HUES6 (cell line): Measurements from ENCODE around the gene ZNF764.
"Not testable (repeated sequence)": the region's sequence is repeated elsewhere in the genome, so short reads cannot be mapped to it uniquely, and the experiment has no call there.

ENCODE experiments used
- H3K27ac ChIP-seq: 2 replicates; pipeline ENCODE4 v1.7.0; 2013; ENCODE audit warnings: low read depth, mild to moderate bottlenecking, low read length, inconsistent platforms
- H3K27me3 ChIP-seq: 2 replicates; pipeline ENCODE4 v1.6.1; 2013; ENCODE audit warnings: low read length; ENCODE audit not compliant: control insufficient read depth, insufficient read depth
- H3K36me3 ChIP-seq: 2 replicates; pipeline ENCODE4 v1.6.1; 2013; ENCODE audit warnings: low read length; ENCODE audit not compliant: control insufficient read depth, insufficient read depth
- H3K4me1 ChIP-seq: 2 replicates; pipeline ENCODE4 v1.6.1; 2013; ENCODE audit warnings: low read length; ENCODE audit not compliant: control insufficient read depth, insufficient read depth
- H3K4me3 ChIP-seq: 2 replicates; pipeline ENCODE4 v1.5.1; 2013; ENCODE audit warnings: low read depth, low read length
- H3K9ac ChIP-seq: one replicate; pipeline ENCODE4 v1.6.1; 2013; ENCODE audit warnings: mild to moderate bottlenecking, low read length
- H3K9me3 ChIP-seq: 2 replicates; pipeline ENCODE4 v1.6.1; 2013; ENCODE audit warnings: low read depth, low read length; ENCODE audit not compliant: control insufficient read depth, insufficient read depth

Gene ZNF764

DNA sequence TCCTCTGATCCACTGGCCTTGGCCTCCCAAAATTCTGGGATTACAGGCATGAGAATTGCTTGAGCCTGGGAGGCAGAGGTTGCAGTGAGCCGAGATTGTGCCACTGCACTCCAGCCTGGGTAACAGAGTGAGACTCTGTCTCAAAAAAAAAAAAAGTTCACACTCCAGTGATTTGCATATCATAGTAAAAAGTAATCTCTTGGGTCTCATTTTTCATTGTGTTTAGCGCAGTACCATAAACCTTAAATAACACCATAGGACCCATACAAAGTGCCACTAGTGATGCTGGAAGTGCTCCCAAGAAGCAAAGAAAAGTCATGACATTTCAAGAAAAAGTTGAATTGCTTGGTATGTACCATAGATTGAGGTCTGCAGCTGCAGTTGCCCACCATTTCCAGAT is 31.4 kb upstream of the ZNF764 start:
- H3K36me3 ChIP-seq, H3K4me3 ChIP-seq, H3K4me1 ChIP-seq, H3K9ac ChIP-seq, H3K27ac ChIP-seq, H3K27me3 ChIP-seq, H3K9me3 ChIP-seq: not testable (repeated sequence)

DNA sequence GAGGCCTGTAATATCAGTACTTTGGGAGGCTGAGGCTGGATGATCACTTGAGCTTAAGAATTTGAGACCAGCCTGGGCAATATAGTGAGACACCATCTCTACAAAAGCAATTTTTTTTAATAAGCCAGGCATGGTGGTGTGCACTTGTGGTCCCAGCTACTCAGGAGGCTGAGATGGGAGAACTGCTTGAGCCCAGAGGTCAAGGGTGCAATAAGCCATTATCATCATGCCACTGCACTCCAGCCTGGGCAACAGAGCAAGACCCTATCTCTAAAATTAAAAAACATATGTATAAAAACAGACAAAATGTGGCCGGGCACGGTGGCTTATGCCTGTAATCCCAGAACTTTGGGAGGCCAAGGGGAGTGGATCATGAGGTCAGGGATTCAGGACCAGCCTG is 30.5 kb upstream of the ZNF764 start:
- no peak overlapping the region for H3K9ac ChIP-seq
- no peaks in the 10 kb centered on the region for H3K9me3 ChIP-seq
- H3K27me3 ChIP-seq = no peaks in the 10 kb centered on the region
- peaks cover 10% of the 10 kb centered on the region for H3K36me3 ChIP-seq
- no peak overlapping the region for H3K4me3 ChIP-seq
- no peak overlapping the region for H3K27ac ChIP-seq
- H3K4me1 ChIP-seq = no peaks in the 10 kb centered on the region

DNA sequence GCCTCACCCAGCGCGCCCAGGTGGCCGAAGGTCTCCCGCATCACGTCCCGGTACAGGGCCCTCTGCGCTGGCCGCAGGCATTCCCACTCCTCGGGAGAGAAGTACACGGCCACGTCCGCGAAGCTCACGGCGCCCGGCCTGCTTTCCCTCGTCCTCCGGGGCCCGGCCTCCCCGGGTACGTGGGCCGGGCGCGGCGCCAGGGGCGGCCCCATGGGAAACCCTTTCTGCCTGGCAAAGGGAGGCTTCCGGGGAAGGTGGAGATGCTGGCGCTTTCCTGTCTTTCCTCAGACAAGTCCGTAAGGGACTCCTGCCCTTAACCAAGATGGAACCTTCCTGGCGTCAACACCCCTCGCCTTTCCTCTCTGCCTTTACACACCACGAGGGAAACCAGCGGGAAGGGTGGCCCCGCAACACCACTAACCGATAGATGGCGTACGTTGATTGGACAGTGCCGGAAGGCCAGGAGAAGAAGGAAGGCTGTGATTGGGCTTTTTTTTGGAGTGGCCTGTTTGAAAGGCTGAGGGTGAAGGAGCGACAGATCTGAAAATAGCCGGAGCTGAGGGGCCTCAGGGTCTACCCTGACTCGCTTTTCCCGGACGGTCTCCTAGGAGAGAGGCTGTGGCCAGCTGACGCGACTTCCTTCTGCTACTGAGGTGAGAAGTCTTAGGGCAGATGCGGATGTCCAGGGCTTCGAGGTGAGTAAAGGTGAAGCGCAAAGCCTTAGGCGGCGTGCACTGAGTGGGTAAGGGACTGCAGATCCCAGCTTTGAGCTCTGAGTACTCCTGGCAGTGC is 27.4 kb upstream of the ZNF764 start, which contains the start of gene ZNF785:
TSS of gene ZNF785 (minus strand) at position 298 of the 792 bp plus-strand sequence. CDS start at position 212, 86 bp downstream.
- H3K27me3 ChIP-seq = no peaks in the 10 kb centered on the region
- H3K4me3 ChIP-seq = peak within 1 kb of the TSS; percentile 83
- H3K4me1 ChIP-seq = no peaks in the 10 kb centered on the region
- H3K9ac ChIP-seq = peak within 1 kb of the TSS; percentile 87
- H3K9me3 ChIP-seq = no peaks in the 10 kb centered on the region
- peak within 1 kb of the TSS; percentile 76 for H3K27ac ChIP-seq
- peaks cover 34% of the 10 kb centered on the region for H3K36me3 ChIP-seq

DNA sequence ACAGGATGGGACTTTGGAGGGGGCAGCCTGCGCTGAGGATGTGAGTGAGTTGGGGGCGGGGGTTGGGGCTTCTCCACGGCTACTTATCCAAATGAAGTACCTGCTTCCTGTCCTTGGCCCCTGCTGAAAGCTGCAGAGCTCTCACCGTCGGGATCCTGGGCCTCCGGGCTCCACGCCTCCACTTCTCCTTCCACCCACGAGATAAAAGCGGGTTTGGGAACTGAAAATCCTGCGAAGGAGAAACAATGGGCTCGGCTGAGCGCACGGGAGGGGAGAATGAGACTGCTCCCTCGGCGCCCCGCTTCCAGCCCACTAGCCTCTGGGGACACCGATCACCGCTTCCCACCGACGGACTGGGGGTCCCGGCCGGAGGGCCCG is 26.8 kb upstream of the ZNF764 start:
- Histone ChIP-seq H3K36me3 (peaks cover 34% of the 10 kb centered on the region), H3K4me3 (peak overlapping the region; percentile 83), H3K4me1 (no peaks in the 10 kb centered on the region)

DNA sequence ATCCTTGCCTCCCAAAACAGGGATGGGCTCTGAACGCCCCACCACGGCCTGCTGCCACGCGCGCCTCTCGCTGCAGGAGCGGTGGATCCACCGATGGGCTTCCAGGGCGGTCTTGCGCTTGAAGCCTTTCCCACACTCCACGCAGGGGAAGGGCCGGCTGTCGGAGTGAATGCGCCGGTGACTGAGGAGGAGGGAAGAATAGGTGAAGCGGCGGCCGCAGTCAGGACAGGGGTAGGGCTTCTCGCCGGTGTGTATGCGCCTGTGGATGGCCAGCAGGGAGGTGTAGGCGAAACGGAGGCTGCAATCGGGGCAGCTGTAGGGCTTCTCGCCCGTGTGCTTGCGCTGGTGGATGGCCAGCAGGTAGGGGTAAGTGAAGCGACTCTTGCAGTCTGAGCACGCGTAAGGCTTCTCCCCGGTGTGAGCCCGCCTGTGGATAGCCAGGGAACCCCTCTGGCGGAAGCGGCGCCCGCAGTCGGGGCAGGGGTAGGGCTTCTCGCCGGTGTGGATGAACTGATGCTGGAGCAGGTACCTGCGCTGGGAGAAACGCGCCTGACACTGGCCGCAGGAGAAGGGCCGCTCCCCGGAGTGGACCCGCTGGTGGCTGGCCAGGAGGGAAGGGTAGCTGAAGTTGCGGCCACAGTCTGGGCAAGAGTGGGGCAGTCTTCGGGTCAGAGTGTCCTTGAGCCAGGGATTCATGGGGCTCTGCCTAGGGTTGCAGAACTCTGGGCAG is 24.6 kb upstream of the ZNF764 start:
- Histone ChIP-seq H3K9ac (no peak overlapping the region), H3K27ac (no peak overlapping the region), H3K9me3 (no peaks in the 10 kb centered on the region), H3K27me3 (no peaks in the 10 kb centered on the region), H3K4me3 (no peak overlapping the region), H3K4me1 (no peaks in the 10 kb centered on the region), H3K36me3 (peaks cover 46% of the 10 kb centered on the region)

More for the DNA sequence above, 26.8 kb upstream of the ZNF764 start:
- peak overlapping the region; percentile 86 for H3K9ac ChIP-seq
- peak overlapping the region; percentile 76 for H3K27ac ChIP-seq
- H3K9me3 ChIP-seq = no peaks in the 10 kb centered on the region
- no peaks in the 10 kb centered on the region for H3K27me3 ChIP-seq

DNA sequence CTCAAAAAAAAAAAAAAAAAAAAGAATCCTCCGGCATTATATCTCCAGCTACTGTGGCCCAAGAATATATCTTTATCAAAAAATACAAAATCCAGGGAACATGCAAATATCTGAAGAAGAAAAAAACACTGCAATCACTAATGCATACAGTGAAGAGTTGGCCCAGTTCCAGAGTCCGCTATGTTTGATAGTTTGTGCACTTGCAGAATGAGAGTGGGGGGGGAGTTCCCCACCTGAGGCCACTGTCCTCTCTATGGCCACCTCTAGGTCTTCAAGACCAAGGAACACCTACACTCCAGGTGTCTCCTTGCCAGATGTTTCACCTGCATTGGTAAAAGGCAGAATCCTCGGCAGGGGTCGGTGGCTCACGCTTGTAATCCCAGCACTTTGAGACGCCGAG is 23.3 kb upstream of the ZNF764 start:
- no peak overlapping the region for H3K9ac ChIP-seq
- H3K27ac ChIP-seq = no peak overlapping the region
- H3K9me3 ChIP-seq = no peaks in the 10 kb centered on the region
- no peaks in the 10 kb centered on the region for H3K27me3 ChIP-seq
- no peaks in the 10 kb centered on the region for H3K4me1 ChIP-seq
- H3K4me3 ChIP-seq = no peak overlapping the region
- peaks cover 41% of the 10 kb centered on the region for H3K36me3 ChIP-seq

DNA sequence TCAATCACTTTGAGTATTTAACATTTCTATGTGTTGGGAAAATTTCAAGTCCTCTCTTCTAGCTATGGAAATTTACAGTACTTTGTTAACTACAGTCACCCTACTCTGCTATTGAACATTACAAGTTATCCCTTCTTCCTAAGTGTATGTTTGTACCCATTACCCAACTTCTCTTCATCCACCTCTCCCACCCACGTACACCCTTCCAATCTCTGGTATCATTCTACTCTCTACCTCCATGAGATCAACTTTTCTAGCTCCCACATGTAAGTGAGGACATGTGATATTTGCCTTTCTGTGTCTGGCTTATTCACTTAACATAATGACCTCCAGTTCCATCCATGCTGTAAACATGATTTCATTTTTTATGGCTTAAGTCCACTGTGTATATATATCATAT is 16.5 kb upstream of the ZNF764 start:
- no peaks in the 10 kb centered on the region for H3K27me3 ChIP-seq
- H3K27ac ChIP-seq = no peak overlapping the region
- H3K9me3 ChIP-seq = no peaks in the 10 kb centered on the region
- peaks cover 17% of the 10 kb centered on the region for H3K36me3 ChIP-seq
- H3K9ac ChIP-seq = no peak overlapping the region
- peaks cover 7% of the 10 kb centered on the region; the same call in 1 of the 2 replicates for H3K4me1 ChIP-seq
- H3K4me3 ChIP-seq = no peak overlapping the region

DNA sequence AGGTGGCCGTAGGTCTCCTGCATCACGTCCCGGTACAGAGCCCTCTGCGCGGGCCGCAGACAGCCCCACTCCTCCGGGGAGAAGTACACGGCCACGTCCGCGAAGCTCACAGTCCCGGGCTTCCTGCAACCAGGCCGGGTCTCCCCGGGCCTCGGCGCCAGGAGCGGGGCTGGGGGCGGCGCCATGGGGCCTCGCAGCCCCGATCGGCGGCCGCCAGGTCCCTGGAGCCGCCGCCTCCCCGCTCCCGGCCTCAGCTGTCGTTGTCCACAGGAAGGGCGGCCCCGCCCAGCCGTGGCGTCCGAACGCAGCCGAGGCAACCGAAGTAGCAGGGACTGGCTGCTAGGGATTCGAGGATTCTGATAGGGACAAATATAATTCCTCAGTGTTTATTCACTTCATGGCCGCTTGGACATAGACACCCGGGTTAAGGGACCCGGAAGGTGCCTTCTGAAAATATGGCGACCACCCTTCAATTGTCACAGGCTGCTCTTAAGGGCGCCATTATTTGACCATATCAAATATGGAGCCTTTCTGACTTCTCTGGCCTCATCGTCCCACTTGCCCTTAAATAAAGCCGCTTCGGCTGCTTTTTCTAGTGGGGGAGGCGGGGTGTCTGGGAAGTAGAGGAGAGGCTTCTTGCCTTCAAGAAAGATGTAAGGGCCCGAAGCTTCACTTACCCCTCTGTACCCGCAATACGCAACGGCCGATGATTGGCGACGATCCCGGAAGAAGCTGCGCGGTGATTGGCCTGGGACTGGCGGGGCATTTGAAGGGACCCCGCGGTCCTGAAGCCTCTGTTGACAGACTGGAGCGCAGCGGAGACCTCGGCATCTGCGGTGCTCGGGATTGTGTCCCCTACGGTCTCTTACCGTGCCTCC is 13.5 kb upstream of the ZNF764 start, which contains the start of gene ZNF688:
TSS of gene ZNF688 (minus strand) at position 270 of the 878 bp plus-strand sequence. CDS start at position 185, 85 bp downstream.
- Histone ChIP-seq H3K27me3 (no peaks in the 10 kb centered on the region), H3K4me1 (peaks cover 11% of the 10 kb centered on the region; the same call in 1 of the 2 replicates), H3K36me3 (no peaks in the 10 kb centered on the region), H3K27ac (peak within 1 kb of the TSS; percentile 67; the same call in 1 of the 2 replicates), H3K9me3 (no peaks in the 10 kb centered on the region), H3K4me3 (peak within 1 kb of the TSS; percentile 64), H3K9ac (peak within 1 kb of the TSS; percentile 74)

DNA sequence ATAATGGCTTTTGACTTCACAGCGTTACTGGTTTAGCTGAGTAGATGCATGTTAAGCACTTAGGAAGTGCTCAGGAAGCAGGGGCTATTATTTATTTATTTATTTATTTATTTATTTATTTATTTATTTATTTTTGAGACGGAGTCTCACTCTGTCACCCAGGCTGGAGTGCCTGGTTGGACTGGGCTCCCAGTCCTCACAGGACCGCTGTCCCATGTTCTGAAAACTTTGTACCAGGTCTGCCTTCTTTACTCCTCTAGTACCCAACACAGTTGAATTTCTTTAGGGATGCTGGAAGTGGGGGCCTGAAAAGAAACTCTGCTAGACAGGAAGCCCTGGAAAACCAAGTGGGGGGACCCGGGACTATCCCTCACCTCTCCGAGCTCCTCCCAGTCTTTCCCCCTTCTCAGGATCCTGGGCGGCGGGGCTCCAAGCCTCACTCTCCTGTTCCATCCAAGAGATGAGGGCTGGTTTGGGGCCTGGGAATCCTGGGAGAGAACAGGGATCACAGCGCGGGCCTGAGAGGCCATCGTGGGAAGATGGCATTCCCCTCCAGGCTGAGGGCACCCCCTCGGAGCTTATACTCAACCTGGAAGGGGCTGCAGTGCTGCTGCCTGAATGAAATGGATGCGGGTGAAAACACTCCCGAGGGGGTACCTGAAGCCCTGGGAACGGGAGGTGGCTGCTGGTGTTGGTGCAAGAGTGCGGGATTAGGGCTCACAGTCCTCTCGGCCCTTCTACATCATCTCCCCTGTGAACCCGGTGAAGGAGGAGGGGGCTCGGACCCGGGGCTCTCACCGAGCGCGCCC is 12.7 kb upstream of the ZNF764 start:
- Histone ChIP-seq H3K4me1 (peaks cover 11% of the 10 kb centered on the region; the same call in 1 of the 2 replicates), H3K27me3 (no peaks in the 10 kb centered on the region)

More for the DNA sequence above, 12.7 kb upstream of the ZNF764 start:
- peak overlapping the region; percentile 67; the same call in 1 of the 2 replicates for H3K27ac ChIP-seq
- peak overlapping the region; percentile 64 for H3K4me3 ChIP-seq
- H3K36me3 ChIP-seq = no peaks in the 10 kb centered on the region
- no peaks in the 10 kb centered on the region for H3K9me3 ChIP-seq
- peak overlapping the region; percentile 74 for H3K9ac ChIP-seq
